Colonic mucosa (tissue), 4 donors: ENCODE measurements around the gene FOCAD. TPM values are rescaled to one million over a fixed set of nuclear protein-coding genes. Genes with fewer than 3 reads are reported as not detected.

Experiments
- DNase-seq: peaks from one replicate; pipeline ENCODE4 v3.0.0-alpha.2; 2020
- H3K27ac ChIP-seq: fragments of 200-600 bp; one replicate; pipeline ENCODE4 v1.8.0; 2021
- H3K27me3 ChIP-seq: fragments of 200-600 bp; one replicate; pipeline ENCODE4 v1.8.0; 2021
- H3K36me3 ChIP-seq: fragments of 200-600 bp; one replicate; pipeline ENCODE4 v1.8.0; 2021
- H3K4me1 ChIP-seq: fragments of 200-600 bp; one replicate; pipeline ENCODE4 v1.8.0; 2021; ENCODE audit warnings: mild to moderate bottlenecking
- H3K4me3 ChIP-seq: fragments of 200-600 bp; one replicate; pipeline ENCODE4 v1.8.0; 2021
- H3K9ac ChIP-seq, 2 donors: one replicate each; pipeline ENCODE4 v1.7.0; 2013; ENCODE audit warnings: control low read depth in 2 of 2, low read depth in 2 of 2, low read length in 2 of 2
- H3K9me3 ChIP-seq: fragments of 200-600 bp; one replicate; pipeline ENCODE4 v1.8.0; 2021
- CTCF ChIP-seq: fragments of 200-600 bp; IDR thresholded peaks from one replicate; pipeline ENCODE4 v1.8.0; 2022; ENCODE audit warnings: antibody characterized with exemption, mild to moderate bottlenecking
- intact Hi-C: fragments of 100-400 bp; cut with DNase I; formaldehyde crosslinking; loops from one replicate; pipeline ENCODE4 v1.14.1; 2022
- total RNA-seq, 2 donors: library from RNA; stranded (reverse); fragmentation: NEBNext Ultra II Directional in 1 of 2; extraction: Animal tissue kit (Norgen Biotek cat#: 25700) in 1 of 2; gene quantifications; one replicate each; pipeline ENCODE4 v1.2.1, GENCODE V29; 2021
- donor health status: healthy.
- donor health status: DM: no; HTN: no; CAD: no.
- donor health status: DM: no; HTN: no; CAD: no.

FOCAD gene
- total RNA-seq, 2 donors from 2014 or later: 26.8 to 44.3 TPM

- no peak overlapping the region for H3K4me3 ChIP-seq
- no peak for TF ChIP-seq CTCF
- intact Hi-C loops: no loop called here
Observed at GRCh38 chr9:20746967-20747366, 62.9 kb downstream of the FOCAD start.

DNA sequence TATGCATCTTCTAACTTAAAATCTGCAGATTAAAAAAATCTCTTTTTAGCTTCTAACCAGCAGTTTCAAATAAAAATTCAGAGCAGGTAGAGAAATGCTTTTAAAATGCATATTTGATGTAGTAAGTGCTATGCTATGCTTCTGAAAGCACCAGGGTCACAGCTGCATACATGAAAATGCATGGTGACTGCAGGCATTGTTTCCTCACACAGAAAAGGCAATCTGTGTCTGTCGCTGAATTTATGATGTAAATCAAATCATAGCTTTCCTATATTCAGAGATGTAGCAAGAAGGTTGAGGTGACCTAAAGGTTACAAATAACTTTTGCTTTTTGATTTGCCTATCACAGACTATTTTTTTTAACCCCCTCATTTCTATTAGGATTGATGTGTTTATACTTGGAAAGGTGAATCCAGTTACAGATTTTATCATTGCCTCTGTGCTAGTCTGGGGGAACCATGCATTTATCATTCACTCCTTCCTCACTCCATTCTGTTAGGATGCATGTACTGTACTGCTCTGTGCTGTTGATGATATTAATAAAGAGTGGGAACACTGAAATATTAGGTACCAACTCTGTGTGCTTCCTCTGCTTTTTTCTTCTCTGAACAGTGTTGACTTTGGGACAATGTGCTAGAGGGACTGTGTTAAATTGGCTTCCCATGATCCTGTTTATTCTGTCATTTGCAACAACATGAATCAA lies 65.6 kb downstream of the FOCAD start:
- no peak overlapping the region for H3K27ac ChIP-seq
- no peak overlapping the region for H3K4me3 ChIP-seq
- TF ChIP-seq CTCF: no peak
- DNase-seq: no peak
- intact Hi-C loops: no loop called here
- no peaks in the 10 kb centered on the region for H3K36me3 ChIP-seq
- H3K27me3 ChIP-seq: no peaks in the 10 kb centered on the region
- H3K9me3 ChIP-seq: no peaks in the 10 kb centered on the region
- H3K4me1 ChIP-seq: no peaks in the 10 kb centered on the region
- H3K9ac ChIP-seq: no peak overlapping the region

More at GRCh38 chr9:20746967-20747366, 62.9 kb downstream of the FOCAD start:
- Histone ChIP-seq H3K9ac (no peak overlapping the region), H3K27me3 (no peaks in the 10 kb centered on the region), H3K27ac (no peak overlapping the region), H3K9me3 (no peaks in the 10 kb centered on the region), H3K4me1 (no peaks in the 10 kb centered on the region), H3K36me3 (no peaks in the 10 kb centered on the region)
- no peak for DNase-seq

GRCh38 chr9:20753761-20754160 lies 69.7 kb downstream of the FOCAD start:
- no peak for DNase-seq
- Histone ChIP-seq H3K4me3 (no peak overlapping the region), H3K27me3 (no peaks in the 10 kb centered on the region), H3K9ac (no peak overlapping the region), H3K4me1 (no peaks in the 10 kb centered on the region), H3K27ac (no peak overlapping the region), H3K9me3 (no peaks in the 10 kb centered on the region), H3K36me3 (no peaks in the 10 kb centered on the region)
- TF ChIP-seq CTCF: no peak
- intact Hi-C loops: no loop called here

DNA sequence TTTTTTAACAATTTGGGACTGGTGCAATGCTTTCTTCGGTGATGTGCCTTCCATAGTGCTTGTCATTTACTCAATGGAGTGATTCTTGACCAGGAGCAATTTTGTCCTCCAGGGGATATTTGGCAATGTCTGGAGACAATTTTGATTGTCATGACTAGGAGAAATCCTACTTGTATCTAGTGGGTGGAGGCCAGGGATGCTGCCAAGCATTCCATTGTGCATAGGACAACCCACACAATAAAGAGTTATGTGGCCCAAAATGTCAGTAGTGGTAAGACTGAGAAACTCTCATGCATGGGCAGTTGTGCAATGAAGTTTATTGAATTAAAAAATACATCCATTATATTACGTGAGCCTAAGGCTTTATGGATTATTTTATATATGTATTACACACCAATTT lies 70.5 kb downstream of the FOCAD start:
- no peaks in the 10 kb centered on the region for H3K4me1 ChIP-seq
- H3K9ac ChIP-seq: no peak overlapping the region
- no peaks in the 10 kb centered on the region for H3K27me3 ChIP-seq
- no peak for TF ChIP-seq CTCF
- no peaks in the 10 kb centered on the region for H3K9me3 ChIP-seq
- intact Hi-C loops: no loop called here
- no peak overlapping the region for H3K4me3 ChIP-seq
- DNase-seq: no peak
- no peaks in the 10 kb centered on the region for H3K36me3 ChIP-seq
- H3K27ac ChIP-seq: no peak overlapping the region

GRCh38 chr9:20760246-20760891 lies 76.3 kb downstream of the FOCAD start:
- Histone ChIP-seq H3K9ac (no peak overlapping the region), H3K9me3 (no peaks in the 10 kb centered on the region), H3K4me3 (no peak overlapping the region), H3K4me1 (no peaks in the 10 kb centered on the region), H3K27me3 (no peaks in the 10 kb centered on the region), H3K27ac (no peak overlapping the region), H3K36me3 (no peaks in the 10 kb centered on the region)
- TF ChIP-seq CTCF: no peak
- DNase-seq: no peak
- intact Hi-C loops: no loop called here
